ENCODE measurements around the gene ZSWIM1.

The ZSWIM1 gene

DNA sequence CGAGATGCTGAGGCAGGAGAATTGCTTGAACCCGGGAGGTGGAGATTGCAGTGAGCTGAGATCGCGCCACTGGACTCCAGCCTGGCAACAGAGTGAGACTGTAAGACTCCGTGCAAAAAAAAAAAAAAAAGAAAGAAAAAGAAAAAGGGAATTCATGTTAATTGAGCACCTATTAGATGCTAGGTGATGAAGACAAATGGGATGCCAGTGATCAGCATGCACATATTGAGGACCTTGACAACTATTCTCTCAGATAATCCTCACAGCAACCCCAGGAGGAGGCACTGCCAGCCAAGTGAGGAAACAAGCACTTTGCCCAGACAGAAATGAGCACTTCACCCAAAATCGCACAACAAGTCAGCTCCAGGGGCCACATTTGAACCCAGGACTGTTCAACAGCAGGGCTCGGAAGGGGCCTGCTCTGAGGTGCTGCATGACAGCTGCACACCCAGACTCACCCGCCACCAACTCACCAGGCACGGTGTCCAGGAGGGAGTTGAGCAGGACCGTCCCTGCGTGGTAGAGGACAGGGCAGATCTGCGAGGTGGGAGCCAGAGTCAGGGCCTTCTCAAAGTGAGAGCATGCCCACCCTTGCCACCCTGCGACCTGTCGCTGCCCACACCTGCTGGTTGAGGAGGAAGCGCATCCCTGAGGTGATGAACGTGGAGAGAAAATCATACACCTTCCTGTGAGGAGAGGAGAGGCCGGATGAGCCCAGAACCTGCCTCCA, 26.4 kb downstream of the ZSWIM1 start:
- no peak for DNase-seq

DNA sequence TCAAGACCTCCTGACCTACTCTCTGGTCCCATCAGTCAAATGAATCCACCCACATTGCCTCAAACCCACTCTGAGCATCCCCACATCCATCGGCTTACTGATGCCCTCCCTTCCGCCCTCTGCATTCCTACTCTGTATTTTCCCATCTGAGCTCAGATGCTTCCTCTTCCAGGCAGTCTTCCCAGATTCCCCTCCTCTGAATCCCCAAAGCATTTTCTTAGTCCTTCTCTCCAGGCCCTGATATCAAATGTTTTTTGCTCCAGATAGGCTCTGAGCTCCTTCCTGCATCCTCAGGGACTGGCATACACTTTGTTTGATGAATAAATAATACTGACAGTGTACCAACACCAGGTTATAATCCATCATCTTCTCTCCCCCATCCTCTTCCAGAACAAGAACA, 27.1 kb downstream of the ZSWIM1 start:
- DNase-seq: no peak

DNA sequence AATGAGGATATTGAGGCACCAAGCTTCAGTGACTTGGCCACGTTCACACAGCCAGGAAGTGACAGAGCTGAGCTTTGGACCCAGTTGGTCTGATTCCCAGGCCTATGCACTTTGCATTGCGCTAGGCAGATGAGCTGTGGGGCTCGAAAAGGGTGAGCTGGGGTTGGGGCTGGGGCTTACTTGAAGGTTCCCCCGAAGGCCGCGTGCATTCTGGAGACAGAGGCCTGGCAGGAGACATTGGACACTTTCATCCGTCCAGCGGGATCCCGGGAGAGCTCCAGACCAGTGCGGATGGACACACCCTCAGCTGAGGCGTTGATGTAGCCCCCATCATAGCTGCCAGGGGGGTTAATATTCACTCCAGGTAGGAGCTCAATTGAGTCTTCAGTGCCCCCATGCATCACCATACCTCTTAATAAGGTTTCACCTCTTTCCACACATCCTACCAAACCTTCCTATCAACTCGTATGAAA, 28.3 kb downstream of the ZSWIM1 start:
- no peak for DNase-seq

DNA sequence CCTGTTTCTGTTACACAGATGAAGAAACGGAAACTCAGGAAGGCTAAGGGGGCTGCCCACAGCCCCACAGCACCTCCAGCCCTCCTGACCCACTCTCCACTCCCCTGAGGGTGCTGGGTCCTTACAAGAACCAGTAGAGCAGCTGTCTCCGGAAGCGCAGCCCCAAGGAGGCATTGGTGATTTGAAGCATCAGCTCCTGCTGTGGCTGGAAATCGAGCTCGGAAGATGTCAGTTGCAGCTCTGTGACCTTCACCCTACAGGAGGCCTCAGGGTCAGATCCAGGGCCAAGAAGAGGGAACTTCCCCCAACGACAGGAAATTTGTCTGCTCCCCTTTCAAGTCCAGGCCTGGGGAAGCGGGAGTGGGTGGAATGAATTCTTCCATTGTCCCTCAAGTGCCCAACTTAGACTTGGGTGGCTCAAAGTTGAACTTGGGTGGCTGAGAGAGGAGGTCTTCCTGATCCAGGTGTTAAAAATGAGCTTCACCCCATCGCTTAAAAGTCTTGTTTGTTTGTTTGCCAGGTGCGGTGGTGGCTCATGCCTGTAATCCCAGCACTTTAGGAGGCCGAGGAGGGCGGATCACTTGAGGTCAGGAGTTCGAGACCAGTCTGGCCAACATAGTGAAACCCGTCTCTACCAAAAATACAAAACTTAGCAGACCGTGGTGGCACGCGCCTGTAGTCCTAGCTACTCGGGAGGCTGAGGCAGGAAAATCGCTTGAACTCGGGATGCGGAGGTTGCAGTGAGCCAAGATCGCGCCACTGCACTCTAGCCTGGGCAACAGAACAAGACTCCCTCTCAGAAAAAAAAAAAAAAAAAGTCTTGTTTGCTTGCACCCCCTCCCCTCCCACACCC, 29.0 kb downstream of the ZSWIM1 start:
- no peak for DNase-seq

DNA sequence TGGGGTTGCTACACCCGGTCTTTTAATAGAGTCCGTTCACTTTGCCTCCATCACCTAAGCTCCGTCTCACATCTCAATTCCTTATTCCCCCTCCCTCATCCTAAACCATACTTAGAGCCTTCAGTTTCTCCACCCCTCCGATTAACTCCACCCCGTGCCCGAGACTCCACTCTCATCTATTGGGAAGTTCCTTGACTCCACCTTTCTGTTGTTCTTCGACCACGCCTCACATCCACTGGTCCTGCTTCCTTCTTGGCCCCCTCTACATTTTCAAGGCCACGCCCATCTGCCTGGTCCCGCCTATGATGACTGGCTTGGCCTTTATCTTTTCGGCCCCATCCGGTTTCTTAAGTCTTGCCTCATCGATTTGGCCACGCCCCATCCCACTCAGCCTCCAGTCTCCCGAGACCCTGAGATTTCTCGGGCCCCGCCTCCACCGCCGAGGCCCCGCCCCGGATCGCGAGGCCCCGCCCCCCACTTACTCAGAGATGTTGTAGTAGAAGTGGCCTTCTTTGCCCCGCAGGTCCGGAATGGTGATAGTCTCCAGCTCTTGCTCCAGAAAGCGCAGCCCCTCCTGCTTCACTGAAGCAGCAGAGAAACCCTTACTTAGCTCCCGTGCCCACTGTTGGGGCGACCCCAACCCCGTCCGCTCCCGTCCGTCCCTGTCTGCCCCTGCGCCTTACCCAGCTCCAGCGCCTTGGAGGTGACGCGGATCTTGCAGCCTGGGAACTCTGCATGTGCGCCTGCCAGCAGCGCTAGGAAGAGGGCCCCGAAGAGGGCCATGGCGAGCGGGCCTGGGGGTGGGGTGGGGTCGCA, 29.9 kb downstream of the ZSWIM1 start:
- DNase-seq: peak in 53 of 56 donors; percentile 10 to 93 (median 77)

DNA sequence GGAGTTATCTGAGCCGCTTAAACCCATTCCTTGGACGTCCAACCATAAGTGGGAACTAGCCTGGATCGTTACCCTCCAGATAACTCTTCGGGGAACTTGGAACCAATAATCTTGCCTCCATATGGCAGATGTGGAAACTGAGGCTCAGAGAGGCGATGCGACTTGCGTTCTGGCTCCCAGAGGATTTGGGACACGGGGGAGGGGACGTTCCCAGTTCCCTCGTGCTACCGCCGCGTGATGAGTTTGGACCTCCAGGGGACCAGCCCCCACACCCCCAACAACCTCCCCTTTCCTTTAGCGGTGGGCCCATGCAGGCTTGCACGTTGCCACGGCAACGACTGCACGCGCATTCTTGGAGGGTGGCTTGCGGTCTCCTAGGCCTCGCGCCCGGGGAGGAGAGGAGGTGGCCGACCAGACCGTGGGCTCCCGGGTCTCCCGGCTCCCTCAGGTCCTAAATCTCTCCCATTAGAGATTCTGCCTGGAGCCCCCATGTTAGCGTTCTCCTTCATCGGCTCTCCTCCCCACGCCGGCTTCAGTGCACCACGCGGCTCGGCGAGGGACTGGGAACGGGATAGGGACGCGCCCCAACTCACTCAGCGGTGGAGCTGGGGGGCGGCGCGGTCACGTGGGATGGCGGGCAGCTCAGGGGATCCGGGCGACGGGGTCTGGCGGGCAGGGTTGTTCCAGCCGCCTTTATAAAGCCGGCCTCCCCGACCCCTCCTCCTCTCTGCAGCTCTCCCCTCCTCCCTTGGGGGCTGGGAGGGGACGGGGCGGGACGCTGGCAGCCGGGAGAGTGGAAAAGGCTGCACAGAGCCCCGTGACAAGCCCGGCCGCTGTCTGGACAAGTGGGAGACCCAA, 30.7 kb downstream of the ZSWIM1 start, which contains the start of gene PLTP:
Gene PLTP (minus strand): TSS at position 670 of the 858 bp plus-strand sequence. CDS start 703 bp downstream, outside the sequence.
- DNase-seq: peak in 50 of 56 donors; percentile 9 to 84 (median 58)

DNA sequence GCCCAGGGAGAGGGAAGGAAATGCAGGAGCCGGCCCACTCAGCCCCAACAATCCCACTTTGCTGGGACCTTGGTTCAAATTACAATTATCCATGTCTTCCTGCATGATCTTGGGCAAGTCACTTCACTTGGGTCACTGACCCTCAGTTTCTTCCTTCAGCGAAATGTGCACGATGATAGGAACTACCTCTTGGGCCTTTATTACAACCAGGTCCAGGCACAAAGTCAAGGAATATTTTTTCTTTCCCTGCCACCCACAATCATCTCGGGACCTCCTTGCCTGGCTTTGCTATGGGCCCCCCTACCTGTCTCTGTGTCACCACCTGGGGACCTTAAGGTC, 31.3 kb downstream of the ZSWIM1 start:
- no peak for DNase-seq

DNA sequence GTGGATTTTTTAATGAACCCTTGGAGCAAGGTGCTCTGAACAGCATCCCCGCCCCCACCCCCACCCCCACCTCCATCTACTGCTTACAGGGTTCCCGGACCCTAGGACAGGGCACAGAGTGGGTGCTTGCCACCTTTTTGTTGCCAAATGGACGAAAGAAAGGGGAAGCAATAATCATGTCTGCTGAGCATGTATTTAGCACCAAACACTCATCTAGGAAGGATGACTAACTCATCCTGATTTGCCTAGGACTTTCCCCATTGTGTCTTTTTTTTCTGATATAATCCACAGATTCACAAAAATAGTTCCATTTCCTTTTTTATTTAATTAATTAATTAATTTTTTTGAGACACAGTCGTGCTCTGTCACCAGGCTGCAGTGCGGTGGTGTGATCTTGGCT, 32.1 kb downstream of the ZSWIM1 start:
- DNase-seq: no peak

DNA sequence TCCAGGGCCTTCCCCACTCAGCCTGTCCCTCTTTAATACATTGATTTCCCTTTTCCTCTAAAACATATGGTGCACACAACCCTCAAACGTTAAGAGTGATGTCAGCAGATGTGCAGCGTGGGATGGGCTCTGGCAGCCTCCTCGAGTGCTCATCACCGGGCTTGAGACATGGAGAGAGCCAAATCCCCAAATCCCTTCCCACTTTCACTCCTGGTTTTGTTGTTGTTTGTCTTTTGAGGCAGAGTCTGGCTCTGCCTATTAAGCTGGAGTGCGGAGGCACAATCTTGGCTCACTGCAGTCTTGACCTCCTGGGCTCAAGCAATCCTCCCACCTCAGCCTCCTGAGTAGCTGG, 36.7 kb downstream of the ZSWIM1 start:
- DNase-seq: peak in 11 of 56 donors; percentile 9 to 46 (median 17)

DNA sequence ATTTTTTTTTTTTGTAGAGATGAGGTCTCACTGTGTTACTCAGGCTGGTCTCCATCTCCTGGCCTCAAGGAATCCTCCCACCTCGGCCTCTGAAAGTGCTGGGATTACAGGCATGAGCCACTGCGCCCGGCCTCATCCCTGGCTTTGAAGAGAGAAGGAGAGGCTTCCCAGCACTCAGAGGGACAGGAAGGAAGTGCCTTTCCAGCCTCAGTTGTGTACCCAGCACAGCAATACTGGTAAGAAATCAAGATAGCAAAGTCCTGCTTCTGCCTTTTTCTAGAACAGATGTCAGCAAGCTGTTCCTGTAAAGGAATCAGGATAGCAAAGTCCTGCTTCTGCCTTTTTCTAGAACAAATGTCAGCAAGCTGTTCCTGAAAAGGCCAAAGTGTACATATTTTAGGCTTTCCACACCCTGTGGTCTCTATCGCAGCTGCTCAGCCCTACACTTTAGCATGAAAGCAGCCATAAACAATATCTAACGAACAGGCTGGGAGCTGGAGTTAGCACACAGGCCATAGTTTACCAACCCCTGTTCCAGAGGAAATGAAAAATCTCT, 37.2 kb downstream of the ZSWIM1 start:
- peak in 2 of 56 donors; percentile 15 to 17 for DNase-seq

DNA sequence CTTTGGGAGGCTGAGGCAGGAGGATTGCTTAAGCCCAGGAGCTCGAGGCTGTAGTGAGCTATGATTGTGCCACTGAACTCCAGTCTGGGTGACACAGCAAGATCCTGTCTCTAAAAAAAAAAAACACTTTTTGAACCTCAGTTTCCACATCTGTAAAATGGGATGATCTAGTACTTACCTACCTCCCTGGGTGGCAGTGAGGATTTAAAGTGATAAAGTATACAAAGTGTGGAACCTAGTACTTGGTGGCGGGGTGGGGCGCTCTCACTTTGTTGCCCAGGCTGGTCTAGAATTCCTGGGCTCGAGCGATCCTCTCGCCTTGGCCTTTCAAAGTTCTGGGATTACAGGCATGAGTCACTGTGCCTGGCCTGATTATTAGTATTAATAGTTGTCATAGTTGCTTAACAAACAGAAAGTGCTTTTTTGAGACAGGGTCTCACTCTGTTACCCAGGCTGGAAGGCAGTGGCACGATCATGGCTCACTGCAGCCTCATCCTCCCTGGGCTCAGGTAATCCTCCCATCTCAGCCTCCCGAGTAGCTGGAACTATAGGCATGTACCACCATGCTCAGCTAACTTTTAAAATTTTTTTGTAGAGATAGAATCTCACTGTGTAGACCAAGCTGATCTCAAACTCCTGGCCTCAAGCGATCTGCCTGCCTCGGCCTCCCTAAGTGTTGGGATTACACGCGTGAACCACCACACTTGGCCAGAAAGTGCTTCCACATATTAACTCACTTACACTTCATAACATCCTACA, 37.9 kb downstream of the ZSWIM1 start:
- DNase-seq: no peak

DNA sequence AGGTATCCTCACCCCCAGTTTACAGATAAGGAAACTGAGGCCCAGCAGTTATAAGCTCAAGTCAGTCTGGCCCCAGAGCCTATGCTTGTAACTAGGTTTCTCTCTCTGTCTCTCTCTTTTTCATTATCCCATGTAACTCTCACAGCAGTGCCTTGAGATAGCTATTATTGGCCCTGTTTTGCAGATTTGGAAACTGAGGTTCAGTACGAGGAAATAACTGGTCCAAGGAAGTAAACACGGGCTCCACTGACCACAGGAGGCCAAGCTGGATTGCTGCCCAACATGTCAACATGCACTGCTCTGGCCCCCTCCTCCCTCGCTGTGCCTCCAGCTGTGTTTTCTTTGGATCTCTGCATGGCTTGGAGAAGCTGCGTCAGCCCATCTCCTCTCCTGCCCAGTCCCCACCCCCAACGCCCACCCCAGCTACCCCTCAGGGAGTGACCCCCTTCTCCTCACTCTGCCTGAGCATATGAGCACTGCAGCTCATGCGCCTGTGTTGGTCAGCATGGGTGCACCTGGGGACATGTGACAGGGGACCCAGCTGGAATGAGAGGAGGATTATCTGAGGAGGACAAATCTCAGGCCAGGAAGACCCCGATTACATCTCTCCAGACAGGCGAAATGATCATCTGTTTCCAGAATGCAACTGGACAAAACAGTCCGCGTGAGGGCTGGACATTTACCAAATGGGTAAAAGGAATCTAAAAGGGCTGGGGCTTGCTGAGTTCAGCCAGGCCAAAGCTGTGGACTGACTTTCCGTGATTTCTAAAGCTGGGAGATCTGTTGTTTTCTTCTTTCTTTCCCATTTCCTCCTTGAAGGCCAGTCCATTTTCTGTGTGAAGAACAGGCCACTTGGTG, 38.7 kb downstream of the ZSWIM1 start:
- no peak for DNase-seq

DNA sequence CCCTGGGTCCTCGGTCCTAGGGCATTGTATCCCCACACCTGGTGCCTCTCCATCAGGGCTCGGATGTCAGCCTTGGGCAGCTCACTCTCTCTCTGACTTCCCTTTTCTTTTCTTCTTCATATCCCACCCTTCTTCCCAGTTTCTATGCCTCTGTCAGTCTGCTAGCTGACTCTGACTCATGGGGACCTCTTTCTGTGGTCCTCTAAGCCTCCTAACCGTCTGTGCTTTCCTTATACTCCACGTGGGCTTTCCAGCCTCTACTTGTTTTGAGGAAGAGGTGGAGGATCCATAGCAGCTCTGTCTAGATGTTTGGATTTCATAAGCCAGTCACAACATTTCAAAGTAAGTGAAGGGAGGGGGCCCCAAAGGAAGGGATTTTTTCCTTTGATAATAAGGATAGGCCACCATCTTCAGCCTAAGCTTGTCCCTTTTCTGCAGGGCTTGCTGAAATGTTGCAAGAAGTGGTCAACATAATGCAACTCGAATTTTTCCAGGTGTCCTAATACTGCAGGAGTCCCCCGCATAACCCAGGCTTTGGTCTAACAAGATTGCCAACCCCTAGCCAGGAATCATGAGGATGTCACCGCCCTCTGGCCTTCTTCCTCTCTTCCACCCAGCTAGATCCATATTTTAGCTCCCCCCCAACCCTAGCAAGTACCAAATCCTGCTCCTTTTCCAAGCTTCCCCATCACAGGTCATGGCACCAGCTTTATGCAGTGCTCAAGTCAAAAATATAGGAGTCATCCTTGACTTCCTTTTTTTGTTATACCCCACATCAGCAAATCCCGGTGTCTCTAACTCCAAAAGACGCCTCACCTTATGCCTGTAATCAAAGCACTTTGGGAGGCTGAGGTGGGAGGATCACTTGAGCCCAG, 39.7 kb downstream of the ZSWIM1 start:
- no peak for DNase-seq

DNA sequence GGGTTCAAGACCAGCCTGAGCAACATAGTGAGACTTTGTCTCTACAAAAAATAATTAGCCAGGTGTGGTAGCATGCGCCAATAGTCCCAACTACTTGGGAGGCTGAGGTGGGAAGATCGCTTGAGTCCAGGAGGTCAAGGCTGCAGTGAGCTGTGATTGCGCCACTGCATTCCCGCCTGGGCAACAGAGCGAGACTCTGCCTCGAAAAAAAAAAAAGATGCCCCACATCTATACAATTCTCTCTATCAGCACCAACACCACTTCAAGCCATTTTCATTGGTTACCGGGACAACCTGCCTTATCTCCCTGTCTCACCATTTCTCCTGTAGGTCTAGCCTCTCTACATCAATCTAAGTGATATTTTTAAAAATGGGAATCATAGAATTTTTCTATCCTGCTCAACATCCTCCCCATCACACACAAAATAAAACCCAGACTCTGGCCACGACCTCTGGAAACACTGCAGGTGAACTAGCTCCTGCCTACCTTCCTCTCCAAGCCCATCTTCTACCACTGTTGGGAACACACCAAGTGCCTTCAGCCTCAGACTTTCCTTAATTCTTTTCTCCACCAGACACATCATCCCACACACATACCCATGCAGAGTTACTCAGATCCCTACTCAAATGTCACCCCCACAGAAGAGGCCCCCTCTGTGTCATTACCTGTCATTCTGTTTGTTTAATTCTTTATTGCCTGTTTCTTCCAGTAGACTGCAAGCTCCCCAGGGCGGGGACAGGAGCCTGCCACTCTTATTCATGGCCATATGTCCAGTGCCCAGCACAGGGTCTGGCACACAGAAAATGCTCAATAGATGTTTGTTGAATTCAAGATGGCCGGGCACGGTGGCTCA, 40.5 kb downstream of the ZSWIM1 start:
- no peak for DNase-seq

DNA sequence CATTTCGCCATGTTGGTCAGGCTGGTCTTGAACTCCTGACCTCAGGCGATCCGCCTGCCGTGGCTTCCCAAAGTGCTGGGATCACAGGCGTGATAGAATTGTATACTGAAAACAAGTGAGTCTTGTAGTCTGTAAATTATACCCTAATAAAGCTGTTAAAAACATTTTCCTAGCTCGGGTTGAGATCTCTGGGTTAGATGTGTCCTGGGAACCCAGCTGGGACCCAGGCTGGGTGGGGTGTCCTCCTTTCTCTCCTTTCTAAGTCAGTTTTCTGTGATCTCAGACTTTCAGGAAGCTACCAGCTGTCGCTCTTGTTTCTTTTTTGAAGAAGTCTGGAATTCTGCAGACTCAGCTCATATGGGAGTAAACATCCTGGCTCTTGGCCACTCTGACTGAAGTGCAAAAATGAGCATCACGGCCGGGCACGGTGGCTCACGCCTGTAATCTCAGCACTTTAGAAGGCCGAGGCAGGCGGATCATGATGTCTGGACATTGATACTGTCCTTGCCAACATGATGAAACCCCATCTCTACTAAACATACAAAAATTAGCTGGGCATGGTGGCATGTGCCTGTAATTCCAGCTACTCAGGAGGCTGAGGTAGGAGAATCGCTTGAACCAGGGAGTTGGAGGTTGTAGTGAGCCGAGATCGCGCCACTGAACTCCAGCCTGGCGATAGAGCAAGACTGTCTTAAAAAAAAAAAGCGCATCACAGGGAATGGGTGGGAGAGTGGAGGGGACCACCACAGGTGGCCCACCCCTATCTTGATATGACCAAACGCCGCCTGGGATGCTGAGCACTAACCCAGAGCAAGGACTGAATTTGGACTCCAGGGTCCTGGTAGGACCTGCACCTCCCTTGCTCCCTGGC, 43.6 kb downstream of the ZSWIM1 start:
- DNase-seq: peak in 8 of 56 donors; percentile 6 to 31 (median 12)
